Urinary bladder (tissue), 4 donors: ENCODE results near the gene MXRA8. TPM values are rescaled to one million over a fixed set of nuclear protein-coding genes. Genes with fewer than 3 reads are reported as not detected.

Experiments
- DNase-seq: peaks from one replicate; pipeline ENCODE4 v3.0.0-alpha.2; 2015; ENCODE audit errors: extremely low spot score
- H3K27ac ChIP-seq: one replicate; pipeline ENCODE4 v1.5.1; 2013; ENCODE audit warnings: low read depth, mild to moderate bottlenecking, moderate library complexity
- H3K36me3 ChIP-seq: one replicate; pipeline ENCODE4 v1.6.1; 2013; ENCODE audit warnings: mild to moderate bottlenecking, moderate library complexity; ENCODE audit not compliant: insufficient read depth
- H3K4me1 ChIP-seq: one replicate; pipeline ENCODE4 v1.6.1; 2013; ENCODE audit warnings: mild to moderate bottlenecking, moderate library complexity; ENCODE audit not compliant: insufficient read depth
- H3K4me3 ChIP-seq: one replicate; pipeline ENCODE4 v1.5.1; 2013; ENCODE audit warnings: low read depth, low read length
- WGBS: extraction: QIAGEN DNeasy Blood & Tissue Kit; methylation state at CpG from one replicate; pipeline ENCODE4 v1.1.7; 2013; 5-methylcytosine and 5-hydroxymethylcytosine counted together
- polyA plus RNA-seq: library from polyadenylated mRNA; stranded (reverse); fragments of 200-250 nt; gene quantifications from one replicate; pipeline ENCODE4 v1.2.3, GENCODE V29; 2013
- total RNA-seq: library from RNA; depleted of rRNA; stranded (reverse); fragments of >200 nt; gene quantifications from one replicate; pipeline ENCODE4 v1.2.3, GENCODE V29; 2014
- donor health status: healthy with polysubstance abuse.
- donor health status: healthy.

The MXRA8 gene
- total and polyA plus RNA-seq, 2 donors: 62.7 to 159 TPM

- no peaks in the 10 kb centered on the region for H3K4me1 ChIP-seq
- H3K36me3 ChIP-seq: peaks cover 5% of the 10 kb centered on the region
- peak within 1 kb of the TSS; percentile 86 for H3K27ac ChIP-seq
- under 1% methylated on average over 127 of the region's 131 CpGs for WGBS
- peak within 1 kb of the TSS; percentile 79 for H3K4me3 ChIP-seq
- DNase-seq: peak; percentile 63
These were observed 50.2 kb downstream of the MXRA8 start, which contains the start of the genes ACAP3 and PUSL1 for GRCh38 chr1:1307923-1308755. TSS of gene ACAP3 (minus strand) at chr1:1307930. CDS start at chr1:1307815, 115 bp downstream. TSS of gene PUSL1 (plus strand) at chr1:1308597. CDS start at chr1:1308644, 47 bp downstream.

GRCh38 chr1:1307261-1307922 is 51.0 kb downstream of the MXRA8 start:
- DNase-seq: no peak
- Histone ChIP-seq H3K36me3 (peaks cover 1% of the 10 kb centered on the region), H3K4me3 (peak overlapping the region; percentile 79), H3K4me1 (no peaks in the 10 kb centered on the region), H3K27ac (peak overlapping the region; percentile 86)
- under 1% methylated on average over 83 of the region's 83 CpGs for WGBS

DNA sequence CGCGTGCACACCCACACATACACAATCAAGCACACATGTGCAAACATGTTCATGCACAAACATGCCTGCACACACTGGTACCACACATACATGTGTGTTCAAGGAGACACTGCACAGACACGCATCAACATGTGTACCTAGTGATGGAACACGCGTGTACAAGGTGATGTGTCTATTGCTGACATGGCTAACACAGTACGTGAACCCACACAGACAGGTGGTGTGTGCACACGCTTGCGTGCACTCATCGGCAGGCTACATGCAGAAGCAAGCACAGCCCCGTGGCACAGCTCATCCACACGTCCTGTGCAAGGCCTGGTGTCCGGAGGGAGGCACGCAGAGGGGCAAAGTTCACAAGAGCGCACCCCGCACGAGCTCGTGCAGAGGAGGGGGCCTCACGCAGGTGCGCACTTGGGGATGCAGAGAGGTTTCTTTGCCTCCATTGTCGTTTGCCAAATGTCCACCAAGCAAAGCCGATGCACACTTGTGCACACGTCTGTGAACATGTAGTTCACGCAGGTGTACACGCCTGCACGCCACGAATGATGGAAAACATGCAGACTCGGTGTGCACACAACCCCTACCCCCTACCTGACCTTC is 51.6 kb downstream of the MXRA8 start:
- Histone ChIP-seq H3K4me3 (peak overlapping the region; percentile 79), H3K36me3 (no peaks in the 10 kb centered on the region), H3K27ac (no peak overlapping the region), H3K4me1 (no peaks in the 10 kb centered on the region)
- 28% methylated on average over 27 of the region's 27 CpGs for WGBS
- DNase-seq: no peak

- H3K27ac ChIP-seq: peak overlapping the region; percentile 53
- H3K4me1 ChIP-seq: no peaks in the 10 kb centered on the region
- no peak for DNase-seq
- 26% methylated on average over 11 of the region's 11 CpGs for WGBS
- H3K36me3 ChIP-seq: no peaks in the 10 kb centered on the region
- peak overlapping the region; percentile 79 for H3K4me3 ChIP-seq
These were observed 52.2 kb downstream of the MXRA8 start for GRCh38 chr1:1306070-1306660.

- peak overlapping the region; percentile 53 for H3K27ac ChIP-seq
These were observed 52.9 kb downstream of the MXRA8 start for GRCh38 chr1:1305300-1306069.

GRCh38 chr1:1304331-1305299 is 53.7 kb downstream of the MXRA8 start:
- WGBS: 15% methylated on average over 29 of the region's 29 CpGs
- no peaks in the 10 kb centered on the region for H3K4me1 ChIP-seq

More at GRCh38 chr1:1305300-1306069, 52.9 kb downstream of the MXRA8 start:
- peak; percentile 53 for DNase-seq
- Histone ChIP-seq H3K4me3 (peak overlapping the region; percentile 79), H3K36me3 (no peaks in the 10 kb centered on the region), H3K4me1 (no peaks in the 10 kb centered on the region)
- 16% methylated on average over 25 of the region's 25 CpGs for WGBS

DNA sequence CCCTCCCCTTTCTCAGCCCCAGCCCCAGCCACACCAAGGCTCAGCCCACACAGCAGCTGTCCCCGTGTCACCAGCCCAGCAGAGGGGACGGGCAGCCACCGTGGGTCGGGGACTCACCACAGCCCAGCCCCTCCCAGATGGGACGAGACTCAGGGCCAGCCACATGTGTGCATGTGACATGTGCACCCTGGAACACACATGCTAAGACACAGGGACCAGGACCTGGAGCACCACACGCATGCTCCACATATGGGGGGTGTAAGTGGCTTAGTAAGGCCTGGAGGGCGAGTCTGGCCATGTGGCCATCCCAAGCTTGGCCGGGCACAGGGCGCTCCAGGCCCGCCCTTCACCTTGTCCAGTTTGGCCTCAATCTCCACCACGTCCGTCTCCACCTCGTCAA is 54.6 kb downstream of the MXRA8 start:
- no peaks in the 10 kb centered on the region for H3K4me1 ChIP-seq
- H3K27ac ChIP-seq: peak overlapping the region; percentile 40
- DNase-seq: no peak
- WGBS: 54% methylated on average over 13 of the region's 13 CpGs
- no peak overlapping the region for H3K4me3 ChIP-seq
- H3K36me3 ChIP-seq: no peaks in the 10 kb centered on the region

More at GRCh38 chr1:1304331-1305299, 53.7 kb downstream of the MXRA8 start:
- H3K4me3 ChIP-seq: peak overlapping the region; percentile 79
- DNase-seq: peak; percentile 63
- no peaks in the 10 kb centered on the region for H3K36me3 ChIP-seq
- peak overlapping the region; percentile 53 for H3K27ac ChIP-seq

DNA sequence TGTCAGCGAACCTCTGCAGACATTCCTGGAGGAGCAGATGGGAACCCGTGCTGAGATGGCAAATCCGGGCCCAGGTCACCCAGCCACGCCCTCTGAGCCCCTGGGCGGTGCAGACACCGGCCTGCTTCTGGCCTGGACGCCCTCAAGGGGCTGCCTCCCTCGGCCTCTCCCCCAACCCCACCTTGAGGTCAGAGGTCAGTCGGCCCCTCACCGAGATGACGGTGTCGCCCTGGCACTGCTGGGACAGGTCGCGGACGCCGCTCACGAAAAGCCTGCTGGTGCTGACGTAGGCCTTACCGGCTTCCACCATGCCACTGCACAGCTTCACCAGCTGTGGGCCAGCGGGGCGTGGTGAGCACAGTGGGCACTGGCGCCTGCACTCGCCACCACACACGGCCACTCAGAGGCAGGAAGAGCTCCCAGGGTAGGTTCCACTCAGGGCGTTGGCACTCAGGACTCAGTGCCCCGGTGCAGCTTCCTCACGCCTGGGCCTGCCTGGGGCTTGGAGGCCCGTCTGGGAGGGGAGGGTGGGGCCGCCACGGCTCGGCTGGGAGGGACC is 55.3 kb downstream of the MXRA8 start:
- 74% methylated on average over 31 of the region's 31 CpGs for WGBS
- no peaks in the 10 kb centered on the region for H3K36me3 ChIP-seq
- no peak for DNase-seq
- H3K4me3 ChIP-seq: no peak overlapping the region
- no peaks in the 10 kb centered on the region for H3K4me1 ChIP-seq
- H3K27ac ChIP-seq: peak overlapping the region; percentile 24

Other genes starting within 250 kb of the MXRA8 start
- 7.1 TPM for gene C1orf159, start 242.5 kb downstream of the MXRA8 start, total RNA-seq
- 12.6 TPM for gene C1orf159, start 242.5 kb downstream of the MXRA8 start, polyA plus RNA-seq
- not detected for gene TTLL10, start 184.7 kb downstream of the MXRA8 start, total RNA-seq
- gene TTLL10, start 184.7 kb downstream of the MXRA8 start, polyA plus RNA-seq: 0.08 TPM
- not detected for gene TNFRSF18, start 152.0 kb downstream of the MXRA8 start, total RNA-seq
- 0.77 TPM for gene TNFRSF18, start 152.0 kb downstream of the MXRA8 start, polyA plus RNA-seq
- gene TNFRSF4, start 144.4 kb downstream of the MXRA8 start, total RNA-seq: 0.48 TPM
- gene TNFRSF4, start 144.4 kb downstream of the MXRA8 start, polyA plus RNA-seq: 2.2 TPM
- gene SDF4, start 126.6 kb downstream of the MXRA8 start, total RNA-seq: 36.7 TPM
- 176 TPM for gene SDF4, start 126.6 kb downstream of the MXRA8 start, polyA plus RNA-seq
- gene B3GALT6, start 126.3 kb downstream of the MXRA8 start, total RNA-seq: 8.8 TPM
- gene B3GALT6, start 126.3 kb downstream of the MXRA8 start, polyA plus RNA-seq: 15.2 TPM
- gene C1QTNF12, start 111.8 kb downstream of the MXRA8 start, total RNA-seq: 0.53 TPM
- 0.99 TPM for gene C1QTNF12, start 111.8 kb downstream of the MXRA8 start, polyA plus RNA-seq
- 36.3 TPM for gene UBE2J2, start 84.7 kb downstream of the MXRA8 start, total RNA-seq
- gene UBE2J2, start 84.7 kb downstream of the MXRA8 start, polyA plus RNA-seq: 47.0 TPM
- gene SCNN1D, start 78.1 kb downstream of the MXRA8 start, total RNA-seq: 2.0 TPM
- 2.5 TPM for gene SCNN1D, start 78.1 kb downstream of the MXRA8 start, polyA plus RNA-seq
- gene ACAP3, start 50.6 kb downstream of the MXRA8 start, total RNA-seq: 40.2 TPM
- gene ACAP3, start 50.6 kb downstream of the MXRA8 start, polyA plus RNA-seq: 51.2 TPM
- 7.6 TPM for gene PUSL1, start 50.0 kb downstream of the MXRA8 start, total RNA-seq
- 19.2 TPM for gene PUSL1, start 50.0 kb downstream of the MXRA8 start, polyA plus RNA-seq
- 45.9 TPM for gene INTS11, start 33.9 kb downstream of the MXRA8 start, total RNA-seq
- 134 TPM for gene INTS11, start 33.9 kb downstream of the MXRA8 start, polyA plus RNA-seq
- 6.1 TPM for gene CPTP, start 33.8 kb downstream of the MXRA8 start, total RNA-seq
- 17.1 TPM for gene CPTP, start 33.8 kb downstream of the MXRA8 start, polyA plus RNA-seq
- gene TAS1R3, start 27.3 kb downstream of the MXRA8 start, total RNA-seq: 0.48 TPM
- gene TAS1R3, start 27.3 kb downstream of the MXRA8 start, polyA plus RNA-seq: 0.11 TPM
- 26.4 TPM for gene DVL1, start 9.1 kb downstream of the MXRA8 start, total RNA-seq
- 69.0 TPM for gene DVL1, start 9.1 kb downstream of the MXRA8 start, polyA plus RNA-seq
- 20.7 TPM for gene AURKAIP1, start 16.7 kb upstream of the MXRA8 start, total RNA-seq
- gene AURKAIP1, start 16.7 kb upstream of the MXRA8 start, polyA plus RNA-seq: 158 TPM
- 226 TPM for gene CCNL2, start 40.8 kb upstream of the MXRA8 start, total RNA-seq
- 146 TPM for gene CCNL2, start 40.8 kb upstream of the MXRA8 start, polyA plus RNA-seq
- gene MRPL20, start 48.7 kb upstream of the MXRA8 start, total RNA-seq: 55.1 TPM
- 183 TPM for gene MRPL20, start 48.7 kb upstream of the MXRA8 start, polyA plus RNA-seq
- gene ANKRD65, start 62.7 kb upstream of the MXRA8 start, total RNA-seq: 5.8 TPM
- 17.7 TPM for gene ANKRD65, start 62.7 kb upstream of the MXRA8 start, polyA plus RNA-seq
- 15.2 TPM for gene VWA1, start 77.1 kb upstream of the MXRA8 start, total RNA-seq
- gene VWA1, start 77.1 kb upstream of the MXRA8 start, polyA plus RNA-seq: 214 TPM
- gene ATAD3C, start 91.1 kb upstream of the MXRA8 start, total RNA-seq: 0.26 TPM
- 3.3 TPM for gene ATAD3C, start 91.1 kb upstream of the MXRA8 start, polyA plus RNA-seq
- 11.3 TPM for gene ATAD3B, start 113.2 kb upstream of the MXRA8 start, total RNA-seq
- 14.3 TPM for gene ATAD3B, start 113.2 kb upstream of the MXRA8 start, polyA plus RNA-seq
- 7.1 TPM for gene ATAD3A, start 153.6 kb upstream of the MXRA8 start, total RNA-seq
- 18.8 TPM for gene ATAD3A, start 153.6 kb upstream of the MXRA8 start, polyA plus RNA-seq
- 6.7 TPM for gene TMEM240, start 182.1 kb upstream of the MXRA8 start, total RNA-seq
- 31.0 TPM for gene TMEM240, start 182.1 kb upstream of the MXRA8 start, polyA plus RNA-seq
- gene SSU72, start 216.3 kb upstream of the MXRA8 start, total RNA-seq: 38.5 TPM
- gene SSU72, start 216.3 kb upstream of the MXRA8 start, polyA plus RNA-seq: 83.5 TPM
- 0.58 TPM for gene FNDC10, start 241.6 kb upstream of the MXRA8 start, total RNA-seq
- 2.2 TPM for gene FNDC10, start 241.6 kb upstream of the MXRA8 start, polyA plus RNA-seq